Uterus (tissue), 4 donors: ENCODE results near the gene CLHC1. TPM values are rescaled to one million over a fixed set of nuclear protein-coding genes. Genes with fewer than 3 reads are reported as not detected.

Source experiments
- DNase-seq, 2 donors: peaks; one replicate each; pipeline ENCODE4 v3.0.0-alpha.2; 2019 to 2020
- H3K27ac ChIP-seq, 2 donors: fragments of 200-600 bp; sonication (generic); 1 replicate in 1 of 2; 2 replicates in 1 of 2; pipeline ENCODE4 v1.5.1; 2016 to 2018
- H3K27me3 ChIP-seq, 2 donors: fragments of 200-600 bp; sonication (generic); one replicate each; pipeline ENCODE4 v1.5.1; 2018 to 2019; ENCODE audit warnings: control low read depth in 1 of 2
- H3K36me3 ChIP-seq, 2 donors: fragments of 200-600 bp; sonication (generic); one replicate each; pipeline ENCODE4 v1.5.1; 2019; ENCODE audit warnings: control low read depth in 1 of 2
- H3K4me1 ChIP-seq, 2 donors: fragments of 200-600 bp; sonication (generic); one replicate each; pipeline ENCODE4 v1.5.1; 2018 to 2019; ENCODE audit warnings: control low read depth in 1 of 2
- H3K4me3 ChIP-seq, 2 donors: fragments of 200-600 bp; sonication (generic); 1 replicate in 1 of 2; 2 replicates in 1 of 2; pipeline ENCODE4 v1.5.1; 2018 to 2019; ENCODE audit warnings: mild to moderate bottlenecking in 1 of 2
- H3K9me3 ChIP-seq, 2 donors: fragments of 200-600 bp; sonication (generic); one replicate each; pipeline ENCODE4 v1.5.1; 2019; ENCODE audit warnings: control low read depth in 1 of 2
- CTCF ChIP-seq, 4 experiments: fragments of 200-600 bp in 2 of 4; fragments of 450-650 bp in 2 of 4; sonication (generic) in 2 of 4; IDR thresholded peaks; one replicate each; pipeline ENCODE4 v1.5.1; 2016 to 2019; ENCODE audit warnings: antibody characterized with exemption in 4 of 4, mild to moderate bottlenecking in 2 of 4, moderate library complexity in 1 of 4
- POLR2A ChIP-seq, 2 donors: fragments of 450-650 bp; IDR thresholded peaks; one replicate each; pipeline ENCODE4 v1.6.1; 2016; ENCODE audit warnings: antibody characterized with exemption in 2 of 2, mild to moderate bottlenecking in 1 of 2, moderate library complexity in 1 of 2
- intact Hi-C: fragments of 100-400 bp; cut with DNase I; formaldehyde crosslinking; loops from one replicate; pipeline ENCODE4 v1.15.1; 2023; ENCODE audit warnings: low total_unique reads
- total RNA-seq, 4 donors: library from RNA; depleted of rRNA in 3 of 4; stranded (reverse); fragments of >200 nt in 3 of 4; gene quantifications; one replicate each; pipeline versions ENCODE4 v1.1.0 to v1.2.4, GENCODE V29; 2014 to 2023
- donor health status: DM: yes; HTN: yes; CAD: no.

Gene CLHC1
- total RNA-seq, 4 donors from 2014 or later, result 0.51 to 52.7 (median 13.2) TPM

- TF ChIP-seq CTCF (IDR thresholded peaks at IDR 0.05), result no peak
- TF ChIP-seq POLR2A (IDR thresholded peaks at IDR 0.05), result no peak
- intact Hi-C loops, result no loop called here
- no peaks in the 10 kb centered on the region for H3K36me3 ChIP-seq
- H3K27ac ChIP-seq, result peak overlapping the region; percentile 68 to 70
- no peak overlapping the region for H3K4me3 ChIP-seq
- no peaks in the 10 kb centered on the region for H3K27me3 ChIP-seq
- H3K9me3 ChIP-seq, result no peaks in the 10 kb centered on the region
- no peak for DNase-seq
- peaks cover 16% of the 10 kb centered on the region in 2 donors for H3K4me1 ChIP-seq
Observed at GRCh38 chr2:55155764-55156281, 76.3 kb downstream of the CLHC1 start.

- no peak for DNase-seq
- TF ChIP-seq CTCF (IDR thresholded peaks at IDR 0.05) (no peak), POLR2A (IDR thresholded peaks at IDR 0.05) (no peak)
- Histone ChIP-seq H3K36me3 (no peaks in the 10 kb centered on the region), H3K9me3 (no peaks in the 10 kb centered on the region), H3K27ac (peak overlapping the region; percentile 68 to 70), H3K4me1 (peaks cover 16% of the 10 kb centered on the region in 2 donors), H3K27me3 (no peaks in the 10 kb centered on the region), H3K4me3 (no peak overlapping the region)
- intact Hi-C loops, result no loop called here
Observed at GRCh38 chr2:55155206-55155605, 76.9 kb downstream of the CLHC1 start.

- Histone ChIP-seq H3K9me3 (no peaks in the 10 kb centered on the region), H3K4me3 (no peak overlapping the region), H3K36me3 (no peaks in the 10 kb centered on the region), H3K27me3 (no peaks in the 10 kb centered on the region), H3K27ac (peak overlapping the region; percentile 68 to 70), H3K4me1 (peaks cover 16% of the 10 kb centered on the region in 2 donors)
- no peak for TF ChIP-seq POLR2A (IDR thresholded peaks at IDR 0.05)
- TF ChIP-seq CTCF (IDR thresholded peaks at IDR 0.05), result no peak
- intact Hi-C loops, result no loop called here
- DNase-seq, result no peak
Observed at GRCh38 chr2:55154525-55155030, 77.5 kb downstream of the CLHC1 start.

- intact Hi-C loops, result no loop called here
Observed at GRCh38 chr2:55153584-55154299, 78.4 kb downstream of the CLHC1 start.

More at GRCh38 chr2:55153584-55154299, 78.4 kb downstream of the CLHC1 start:
- Histone ChIP-seq H3K27me3 (no peaks in the 10 kb centered on the region), H3K4me3 (no peak overlapping the region), H3K27ac (peak overlapping the region; percentile 68 to 70), H3K9me3 (no peaks in the 10 kb centered on the region), H3K4me1 (peaks cover 10 to 16% of the 10 kb centered on the region in 2 donors), H3K36me3 (no peaks in the 10 kb centered on the region)
- TF ChIP-seq POLR2A (IDR thresholded peaks at IDR 0.05) (no peak), CTCF (IDR thresholded peaks at IDR 0.05) (no peak)
- no peak for DNase-seq
